DOHH2 (cell line): ENCODE data around the gene MAP3K10.
A peak's percentile ranks its signal among the peaks of the same experiment; 100 is the strongest.
"Not testable (repeated sequence)": the region's sequence is repeated elsewhere in the genome, so short reads cannot be mapped to it uniquely, and the experiment has no call there.

ENCODE experiments used
- H3F3A ChIP-seq: fragments of 200-600 bp; sonication (generic), shearing (Covaris generic); 2 replicates; pipeline ENCODE4 v1.6.0; 2016; ENCODE audit warnings: antibody characterized with exemption, mild to moderate bottlenecking; ENCODE audit not compliant: control insufficient read depth, insufficient read depth
- H3K27ac ChIP-seq: fragments of 200-600 bp; sonication (generic); 2 replicates; pipeline ENCODE4 v1.5.1; 2014; ENCODE audit warnings: low read depth, mild to moderate bottlenecking, low read length, moderate library complexity
- H3K27me3 ChIP-seq: fragments of 200-600 bp; sonication (generic); 2 replicates; pipeline ENCODE4 v1.6.1; 2014; ENCODE audit warnings: mild to moderate bottlenecking, low read length, mixed read lengths; ENCODE audit not compliant: control insufficient read depth
- H3K36me3 ChIP-seq: fragments of 200-600 bp; sonication (generic); 2 replicates; pipeline ENCODE4 v1.6.1; 2014; ENCODE audit warnings: mild to moderate bottlenecking, low read length, moderate library complexity, mixed read lengths; ENCODE audit not compliant: control insufficient read depth
- H3K4me1 ChIP-seq: fragments of 200-600 bp; sonication (generic); 2 replicates; pipeline ENCODE4 v1.6.1; 2014; ENCODE audit warnings: mild to moderate bottlenecking, low read length, mixed read lengths; ENCODE audit not compliant: control insufficient read depth
- H3K4me2 ChIP-seq: fragments of 200-600 bp; sonication (generic); 2 replicates; pipeline ENCODE4 v1.6.0; 2014; ENCODE audit warnings: mild to moderate bottlenecking, low read length, moderate library complexity
- H3K4me3 ChIP-seq: fragments of 200-600 bp; sonication (generic); 2 replicates; pipeline ENCODE4 v1.5.1; 2014; ENCODE audit warnings: mild to moderate bottlenecking, low read length, mixed read lengths
- H3K79me2 ChIP-seq: fragments of 200-600 bp; sonication (generic); 2 replicates; pipeline ENCODE4 v1.6.1; 2014; ENCODE audit warnings: mild to moderate bottlenecking, low read length, mixed read lengths; ENCODE audit not compliant: control insufficient read depth
- H3K9me2 ChIP-seq: fragments of 200-600 bp; sonication (generic); replicated peaks from 2 replicates; pipeline ENCODE4 v1.6.1; 2014; ENCODE audit warnings: mild to moderate bottlenecking, low read length, mixed read lengths; ENCODE audit not compliant: control insufficient read depth
- H3K9me3 ChIP-seq: fragments of 200-600 bp; sonication (generic); 2 replicates; pipeline ENCODE4 v1.6.1; 2014; ENCODE audit warnings: antibody characterized with exemption, low read length, mixed read lengths; ENCODE audit not compliant: control insufficient read depth, insufficient read depth
- H4K20me1 ChIP-seq: fragments of 200-600 bp; sonication (generic); 2 replicates; pipeline ENCODE4 v1.6.0; 2014; ENCODE audit warnings: low read depth, mild to moderate bottlenecking, antibody characterized with exemption, low read length, moderate library complexity; ENCODE audit not compliant: control insufficient read depth, insufficient read depth
- CTCF ChIP-seq: fragments of 200-600 bp; sonication (generic); IDR thresholded peaks from one replicate; pipeline ENCODE4 v1.5.1; 2014; ENCODE audit warnings: antibody characterized with exemption, mild to moderate bottlenecking, low read depth, low read length; ENCODE audit not compliant: poor library complexity, severe bottlenecking
- EZH2phosphoT487 ChIP-seq: fragments of 200-600 bp; sonication (generic); IDR thresholded peaks from 2 replicates; pipeline ENCODE4 v1.6.1; 2017; ENCODE audit warnings: borderline replicate concordance, mild to moderate bottlenecking, antibody characterized with exemption, low read length, moderate library complexity, mixed read lengths

MAP3K10 gene

GRCh38 chr19:40144151-40144550 lies 47.1 kb upstream of the MAP3K10 start:
- Histone ChIP-seq H3K4me1 (peaks cover 25% of the 10 kb centered on the region), H3K9me2 (no peaks in the 10 kb centered on the region), H3K9me3 (no peaks in the 10 kb centered on the region), H3K27ac (no peak overlapping the region), H3K79me2 (no peaks in the 10 kb centered on the region), H3K4me3 (peak overlapping the region; percentile 42), H4K20me1 (no peaks in the 10 kb centered on the region), H3K27me3 (peaks cover 22% of the 10 kb centered on the region), H3K36me3 (no peaks in the 10 kb centered on the region), H3K4me2 (peak overlapping the region; percentile 53), H3F3A (peaks cover 6% of the 10 kb centered on the region)
- no peak for TF ChIP-seq CTCF
- no peak for TF ChIP-seq EZH2phosphoT487

- H3F3A ChIP-seq = peaks cover 6% of the 10 kb centered on the region
These were observed 46.1 kb upstream of the MAP3K10 start for GRCh38 chr19:40144947-40145748.

GRCh38 chr19:40145749-40146029 lies 45.5 kb upstream of the MAP3K10 start:
- H3K27ac ChIP-seq, H3K4me2 ChIP-seq, H3K4me3 ChIP-seq, H3K79me2 ChIP-seq, H3F3A ChIP-seq, H3K36me3 ChIP-seq, H3K9me3 ChIP-seq, H4K20me1 ChIP-seq, H3K9me2 ChIP-seq: not testable (repeated sequence)
- Histone ChIP-seq H3K27me3 (peaks cover 22% of the 10 kb centered on the region), H3K4me1 (peaks cover 25% of the 10 kb centered on the region)

More at GRCh38 chr19:40144947-40145748, 46.1 kb upstream of the MAP3K10 start:
- no peaks in the 10 kb centered on the region for H3K9me3 ChIP-seq
- H3K27ac ChIP-seq = no peak overlapping the region
- no peaks in the 10 kb centered on the region for H4K20me1 ChIP-seq
- no peaks in the 10 kb centered on the region for H3K36me3 ChIP-seq
- H3K4me1 ChIP-seq = peaks cover 25% of the 10 kb centered on the region
- H3K4me2 ChIP-seq = no peak overlapping the region
- TF ChIP-seq EZH2phosphoT487 (no peak), CTCF (peak; percentile 9)
- no peak overlapping the region for H3K4me3 ChIP-seq
- H3K9me2 ChIP-seq = no peaks in the 10 kb centered on the region
- no peaks in the 10 kb centered on the region for H3K79me2 ChIP-seq
- H3K27me3 ChIP-seq = peaks cover 22% of the 10 kb centered on the region

GRCh38 chr19:40147338-40147692 lies 43.9 kb upstream of the MAP3K10 start:
- Histone ChIP-seq H3K27ac (no peak overlapping the region), H3K4me3 (no peak overlapping the region), H3K36me3 (no peaks in the 10 kb centered on the region), H3K79me2 (no peaks in the 10 kb centered on the region), H4K20me1 (no peaks in the 10 kb centered on the region), H3K9me2 (no peaks in the 10 kb centered on the region), H3K27me3 (peaks cover 20% of the 10 kb centered on the region), H3F3A (peaks cover 6% of the 10 kb centered on the region), H3K4me2 (no peak overlapping the region), H3K4me1 (peaks cover 25% of the 10 kb centered on the region), H3K9me3 (no peaks in the 10 kb centered on the region)
- TF ChIP-seq EZH2phosphoT487 = no peak
